ENCODE data around the gene PYGB.

- TF ChIP-seq CTCF (IDR thresholded peaks at IDR 0.05) (no peak), EZH2 (IDR thresholded peaks at IDR 0.05; ENCODE audit: borderline replicate concordance, insufficient read depth, low read depth, low read length, poor library complexity, severe bottlenecking) (no peak)
These were observed 31.5 kb downstream of the PYGB start for GRCh38 chr20:25279403-25279802.

All from B cell (primary cell).